H9 (cell line): ENCODE measurements around the gene BEND7. TPM values are rescaled to one million over a fixed set of nuclear protein-coding genes. Genes with fewer than 3 reads are reported as not detected.

Experiments
- DNase-seq: peaks from one replicate; pipeline ENCODE4 v3.0.0-alpha.2; 2017
- H2AFZ ChIP-seq: one replicate; pipeline ENCODE4 v1.6.1; 2013; ENCODE audit warnings: mild to moderate bottlenecking, low read length, control low read depth, moderate library complexity
- H2AK5ac ChIP-seq: 2 replicates; pipeline ENCODE4 v1.6.1; 2013; ENCODE audit warnings: low read length, control low read depth, mixed read lengths; ENCODE audit not compliant: insufficient read length
- H2BK120ac ChIP-seq: one replicate; pipeline ENCODE4 v1.6.1; 2013; ENCODE audit warnings: low read depth, mild to moderate bottlenecking, low read length, control low read depth, inconsistent platforms; ENCODE audit not compliant: poor library complexity, severe bottlenecking
- H2BK12ac ChIP-seq: 2 replicates; pipeline ENCODE4 v1.6.1; 2013; ENCODE audit warnings: low read length, control low read depth, mixed read lengths, low read depth; ENCODE audit not compliant: insufficient read length
- H2BK15ac ChIP-seq: 2 replicates; pipeline ENCODE4 v1.6.1; 2013; ENCODE audit warnings: low read depth, low read length, control low read depth
- H2BK20ac ChIP-seq: one replicate; pipeline ENCODE4 v1.6.1; 2013; ENCODE audit warnings: low read depth, mild to moderate bottlenecking, low read length, control low read depth, inconsistent platforms; ENCODE audit not compliant: poor library complexity, severe bottlenecking
- H2BK5ac ChIP-seq: 2 replicates; pipeline ENCODE4 v1.6.1; 2013; ENCODE audit warnings: low read length, control low read depth, mixed read lengths; ENCODE audit not compliant: insufficient read length
- H3K14ac ChIP-seq: 2 replicates; pipeline ENCODE4 v1.6.1; 2013; ENCODE audit warnings: low read length, control low read depth; ENCODE audit not compliant: insufficient read depth
- H3K18ac ChIP-seq: 2 replicates; pipeline ENCODE4 v1.6.1; 2013; ENCODE audit warnings: low read depth, mild to moderate bottlenecking, mixed read lengths, low read length, control low read depth; ENCODE audit not compliant: insufficient read length
- H3K23ac ChIP-seq: 2 replicates; pipeline ENCODE4 v1.6.1; 2013; ENCODE audit warnings: low read length, control low read depth, mixed read lengths, low read depth; ENCODE audit not compliant: insufficient read length
- H3K23me2 ChIP-seq: 2 replicates; pipeline ENCODE4 v1.6.1; 2013; ENCODE audit warnings: low read depth, mild to moderate bottlenecking, mixed read lengths, low read length, control low read depth; ENCODE audit not compliant: insufficient read length, poor library complexity, severe bottlenecking
- H3K27ac ChIP-seq: 2 replicates; pipeline ENCODE4 v1.5.1; 2013; ENCODE audit warnings: low read length, control low read depth, mixed read lengths, low read depth; ENCODE audit not compliant: insufficient read length
- H3K27me3 ChIP-seq: 2 replicates; pipeline ENCODE4 v1.6.1; 2013; ENCODE audit warnings: low read length, control low read depth, inconsistent platforms; ENCODE audit not compliant: insufficient read depth
- H3K4ac ChIP-seq: 2 replicates; pipeline ENCODE4 v1.6.1; 2013; ENCODE audit warnings: low read depth, mild to moderate bottlenecking, control low read depth, inconsistent platforms, low read length, moderate library complexity
- H3K4me1 ChIP-seq: 2 replicates; pipeline ENCODE4 v1.6.1; 2013; ENCODE audit warnings: low read length, control low read depth, inconsistent platforms; ENCODE audit not compliant: insufficient read depth
- H3K4me2 ChIP-seq: 2 replicates; pipeline ENCODE4 v1.6.1; 2013; ENCODE audit warnings: low read length, control low read depth, mixed read lengths; ENCODE audit not compliant: insufficient read length, insufficient read depth
- H3K56ac ChIP-seq: 2 replicates; pipeline ENCODE4 v1.6.1; 2013; ENCODE audit warnings: low read depth, mild to moderate bottlenecking, mixed read lengths, low read length, control low read depth; ENCODE audit not compliant: insufficient read length
- H3K79me1 ChIP-seq: 2 replicates; pipeline ENCODE4 v1.6.1; 2013; ENCODE audit warnings: low read depth, mild to moderate bottlenecking, moderate library complexity, low read length, control low read depth, inconsistent platforms; ENCODE audit not compliant: insufficient read depth, poor library complexity, severe bottlenecking
- H3K79me2 ChIP-seq: 2 replicates; pipeline ENCODE4 v1.6.1; 2013; ENCODE audit warnings: low read length, control low read depth, inconsistent platforms; ENCODE audit not compliant: insufficient read depth
- H3K9ac ChIP-seq: 2 replicates; pipeline ENCODE4 v1.6.1; 2013; ENCODE audit warnings: low read length, control low read depth, mixed read lengths; ENCODE audit not compliant: insufficient read length; ENCODE audit errors: extremely low read depth
- H3K9me3 ChIP-seq: one replicate; pipeline ENCODE4 v1.6.1; 2013; ENCODE audit warnings: low read depth, low read length, inconsistent platforms; ENCODE audit not compliant: control insufficient read depth
- H3T11ph ChIP-seq: one replicate; pipeline ENCODE4 v1.6.1; 2013; ENCODE audit warnings: mild to moderate bottlenecking, low read length, control low read depth, inconsistent platforms
- H4K20me1 ChIP-seq: one replicate; pipeline ENCODE4 v1.6.1; 2013; ENCODE audit not compliant: control insufficient read depth, insufficient read length, insufficient read depth
- H4K5ac ChIP-seq: 2 replicates; pipeline ENCODE4 v1.6.1; 2013; ENCODE audit warnings: low read depth, mild to moderate bottlenecking, mixed read lengths, low read length, control low read depth; ENCODE audit not compliant: insufficient read length
- H4K8ac ChIP-seq: replicated peaks from 2 replicates; pipeline ENCODE4 v1.6.1; 2013; ENCODE audit warnings: low read length, control low read depth, mixed read lengths, low read depth; ENCODE audit not compliant: insufficient read length
- H4K91ac ChIP-seq: 2 replicates; pipeline ENCODE4 v1.6.1; 2013; ENCODE audit warnings: low read depth, mild to moderate bottlenecking, moderate library complexity, mixed read lengths, low read length, control low read depth; ENCODE audit not compliant: insufficient read length
- H3K27ac Mint-ChIP-seq, 3 experiments: 2 replicates in 2 of 3; 3 replicates in 1 of 3; pipeline ENCODE4 v1.8.0; 2020 to 2021; ENCODE audit warnings: mixed read lengths in 3 of 3, mild to moderate bottlenecking in 1 of 3, moderate library complexity in 1 of 3
- H3K27me3 Mint-ChIP-seq: 2 replicates; pipeline ENCODE4 v1.8.0; 2021; ENCODE audit warnings: low read depth, mild to moderate bottlenecking, moderate library complexity, mixed read lengths
- H3K36me3 Mint-ChIP-seq, 3 experiments: 2 replicates in 2 of 3; 3 replicates in 1 of 3; pipeline ENCODE4 v1.8.0; 2020 to 2021; ENCODE audit warnings: low read depth in 3 of 3, mixed read lengths in 3 of 3; ENCODE audit not compliant: insufficient read depth in 1 of 3
- H3K4me1 Mint-ChIP-seq, 2 experiments: 2 replicates each; pipeline ENCODE4 v1.8.0; 2020; ENCODE audit warnings: mixed read lengths in 2 of 2
- H3K4me3 Mint-ChIP-seq, 2 experiments: 2 replicates in 1 of 2; 3 replicates in 1 of 2; pipeline ENCODE4 v1.8.0; 2020 to 2021; ENCODE audit warnings: mild to moderate bottlenecking in 2 of 2, mixed read lengths in 2 of 2, moderate library complexity in 1 of 2
- H3K9me3 Mint-ChIP-seq, 2 experiments: 2 replicates in 1 of 2; 3 replicates in 1 of 2; pipeline ENCODE4 v1.8.0; 2020; ENCODE audit warnings: mild to moderate bottlenecking in 2 of 2, mixed read lengths in 2 of 2, moderate library complexity in 1 of 2
- WGBS: extraction: QIAGEN DNeasy Blood & Tissue Kit; methylation state at CpG from one replicate; pipeline ENCODE4 v1.1.7; 2013; ENCODE audit warnings: missing lambda C conversion rate, low lambda C conversion rate, mixed read lengths; ENCODE audit not compliant: insufficient read length; ENCODE audit errors: extremely low coverage; 5-methylcytosine and 5-hydroxymethylcytosine counted together
- total RNA-seq: library from RNA; stranded (reverse); gene quantifications from 2 replicates; pipeline ENCODE4 v1.2.1, GENCODE V29; 2021
- TF ChIP-seq, protein P1 (sequence below): fragments of 200-600 bp; sonication (generic); conservative IDR thresholded peaks from 3 replicates; pipeline ENCODE4 v1.8.0; 2021; ENCODE audit warnings: antibody characterized with exemption, mild to moderate bottlenecking

BEND7 gene
- total RNA-seq, 1 experiment from 2014 or later: 17.7 TPM

GRCh38 chr10:13496931-13497330, 31.9 kb downstream of the BEND7 start:
- Histone ChIP-seq H2AK5ac (no peak overlapping the region), H3K79me1 (no peaks in the 10 kb centered on the region), H3K4me2 (no peak overlapping the region), H3K56ac (no peak overlapping the region), H3K9ac (no peak overlapping the region), H3K27ac (no peak overlapping the region), H4K20me1 (no peaks in the 10 kb centered on the region), H3K14ac (no peak overlapping the region), H3T11ph (no peak overlapping the region), H3K23me2 (no peaks in the 10 kb centered on the region), H2BK12ac (no peak overlapping the region), H3K23ac (no peak overlapping the region), H4K91ac (no peak overlapping the region), H2BK5ac (no peak overlapping the region), H4K5ac (no peak overlapping the region), H2AFZ (no peak overlapping the region), H3K9me3 (no peaks in the 10 kb centered on the region), H3K4me1 (no peaks in the 10 kb centered on the region), H4K8ac (no peak overlapping the region), H2BK15ac (no peak overlapping the region), H2BK120ac (no peak overlapping the region), H3K18ac (no peak overlapping the region), H2BK20ac (no peak overlapping the region), H3K27me3 (no peaks in the 10 kb centered on the region), H3K79me2 (no peaks in the 10 kb centered on the region), H3K4ac (no peak overlapping the region)
- H3K4me3 Mint-ChIP-seq: no peak overlapping the region
- peaks cover 10 to 11% of the 10 kb centered on the region in 2 experiments; a peak in 3 of 4 replicates for H3K4me1 Mint-ChIP-seq
- DNase-seq: no peak
- no peaks in the 10 kb centered on the region; a peak in 4 of 7 replicates for H3K36me3 Mint-ChIP-seq
- H3K9me3 Mint-ChIP-seq: no peaks in the 10 kb centered on the region
- no peaks in the 10 kb centered on the region; the same call in 1 of the 2 replicates for H3K27me3 Mint-ChIP-seq
- no peak overlapping the region; a peak in 1 of 7 replicates for H3K27ac Mint-ChIP-seq
- WGBS: no CpG with 5 or more reads among the region's 8 CpGs
- TF ChIP-seq, protein P1, sequence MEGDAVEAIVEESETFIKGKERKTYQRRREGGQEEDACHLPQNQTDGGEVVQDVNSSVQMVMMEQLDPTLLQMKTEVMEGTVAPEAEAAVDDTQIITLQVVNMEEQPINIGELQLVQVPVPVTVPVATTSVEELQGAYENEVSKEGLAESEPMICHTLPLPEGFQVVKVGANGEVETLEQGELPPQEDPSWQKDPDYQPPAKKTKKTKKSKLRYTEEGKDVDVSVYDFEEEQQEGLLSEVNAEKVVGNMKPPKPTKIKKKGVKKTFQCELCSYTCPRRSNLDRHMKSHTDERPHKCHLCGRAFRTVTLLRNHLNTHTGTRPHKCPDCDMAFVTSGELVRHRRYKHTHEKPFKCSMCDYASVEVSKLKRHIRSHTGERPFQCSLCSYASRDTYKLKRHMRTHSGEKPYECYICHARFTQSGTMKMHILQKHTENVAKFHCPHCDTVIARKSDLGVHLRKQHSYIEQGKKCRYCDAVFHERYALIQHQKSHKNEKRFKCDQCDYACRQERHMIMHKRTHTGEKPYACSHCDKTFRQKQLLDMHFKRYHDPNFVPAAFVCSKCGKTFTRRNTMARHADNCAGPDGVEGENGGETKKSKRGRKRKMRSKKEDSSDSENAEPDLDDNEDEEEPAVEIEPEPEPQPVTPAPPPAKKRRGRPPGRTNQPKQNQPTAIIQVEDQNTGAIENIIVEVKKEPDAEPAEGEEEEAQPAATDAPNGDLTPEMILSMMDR: no peak
